Inflammatory macrophage (primary cell): Measurements from ENCODE around the gene ING3.
"Not testable (repeated sequence)": the region's sequence is repeated elsewhere in the genome, so short reads cannot be mapped to it uniquely, and the experiment has no call there.

Experiments used
- DNase-seq, 2 donors: peaks; one replicate each; pipeline ENCODE4 v3.0.0-alpha.2; 2020 to 2022

Gene ING3

DNA sequence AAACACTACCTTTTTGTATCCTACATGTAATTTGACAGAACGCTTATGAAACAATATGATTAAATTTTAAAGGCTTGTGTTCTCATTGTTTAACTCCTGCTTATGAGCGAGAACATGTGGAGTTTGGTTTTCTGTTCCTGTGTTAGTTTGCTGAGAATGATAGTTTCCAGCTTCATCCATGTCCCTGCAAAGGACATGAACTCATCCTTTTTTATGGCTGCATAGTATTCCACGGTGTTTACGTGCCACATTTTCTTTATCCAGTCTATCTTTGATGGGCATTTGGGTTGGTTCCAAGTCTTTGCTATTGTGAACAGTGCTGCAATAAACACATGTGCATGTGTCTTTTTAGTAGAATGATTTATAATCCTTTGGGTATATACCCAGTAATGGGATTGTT lies 54.5 kb downstream of the ING3 start:
- DNase-seq: not testable (repeated sequence)

DNA sequence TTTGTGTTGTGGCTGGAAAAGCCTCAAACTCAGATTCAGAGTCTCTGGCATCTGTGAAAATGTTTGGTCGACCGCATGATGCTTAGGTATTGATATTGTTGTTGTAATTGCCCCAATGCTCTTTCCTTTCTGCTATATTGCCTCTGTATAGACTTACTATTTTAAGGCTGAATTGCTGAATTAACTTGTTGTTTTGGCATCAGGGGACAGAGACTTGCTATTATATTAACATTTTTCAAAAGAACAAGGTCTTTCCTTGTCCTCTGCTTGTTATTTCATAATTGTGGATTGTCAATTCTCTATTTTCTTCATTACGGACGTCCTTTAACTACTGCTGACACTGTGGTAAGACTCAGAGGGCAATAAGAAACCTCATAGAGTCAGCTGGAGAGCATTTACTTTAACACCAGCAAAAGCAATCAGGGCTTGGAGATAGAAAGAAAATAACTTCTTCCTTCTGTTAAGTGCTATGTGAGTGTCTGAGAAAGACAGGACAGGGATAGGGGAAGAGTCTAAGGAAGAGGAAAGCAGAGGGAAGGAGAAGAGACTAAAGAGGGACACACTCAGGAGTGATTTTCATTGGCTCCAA lies 55.5 kb downstream of the ING3 start:
- no peak for DNase-seq

DNA sequence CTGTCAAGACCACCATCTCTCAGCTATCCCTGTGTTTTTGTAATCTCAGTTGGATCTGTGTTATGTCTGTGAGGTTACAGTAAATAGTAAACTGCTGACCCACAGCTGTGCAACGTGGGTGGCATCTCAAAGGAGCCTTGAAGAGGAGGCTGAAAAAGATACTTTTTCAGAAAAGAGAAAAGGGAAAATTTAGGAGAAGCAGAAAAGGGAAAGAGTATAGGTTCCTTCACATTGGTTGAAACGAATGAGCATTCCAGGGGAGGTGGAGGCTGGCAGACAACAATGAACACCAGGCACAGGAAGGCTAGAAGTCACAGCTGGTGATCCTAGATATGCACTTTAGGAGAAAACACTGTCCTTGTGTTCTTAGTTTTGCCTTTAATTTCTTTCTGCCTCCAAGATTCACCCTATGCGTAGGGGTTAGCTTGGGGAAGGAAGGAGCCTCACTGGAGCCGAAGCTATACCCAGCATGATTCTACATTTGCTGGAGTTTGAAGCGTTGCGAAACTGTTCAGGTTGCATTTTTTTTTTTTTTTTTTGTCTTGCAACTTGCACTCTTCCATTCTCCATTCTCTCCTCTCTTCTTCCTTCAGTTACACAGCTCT lies 56.2 kb downstream of the ING3 start:
- peak; percentile 25 to 41 for DNase-seq

DNA sequence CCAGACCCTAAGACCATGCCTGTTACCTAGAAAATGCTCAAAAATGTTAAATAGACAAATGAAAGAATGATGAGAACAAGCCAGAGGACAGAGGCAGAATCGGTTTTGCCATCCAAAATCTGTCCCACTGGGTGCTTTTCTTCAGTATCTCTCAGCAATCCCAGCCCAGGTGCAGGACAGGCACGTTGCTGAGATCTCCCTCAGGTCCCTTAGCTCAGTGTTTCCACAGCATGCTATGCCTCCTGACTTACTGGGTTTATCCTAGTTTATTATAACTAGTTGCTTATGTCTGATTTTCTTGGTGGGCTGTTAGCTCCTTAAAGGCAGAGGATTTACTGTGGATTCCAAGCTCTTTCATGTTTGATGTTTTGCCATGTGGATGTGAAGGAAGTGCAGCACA lies 58.2 kb downstream of the ING3 start:
- no peak for DNase-seq

DNA sequence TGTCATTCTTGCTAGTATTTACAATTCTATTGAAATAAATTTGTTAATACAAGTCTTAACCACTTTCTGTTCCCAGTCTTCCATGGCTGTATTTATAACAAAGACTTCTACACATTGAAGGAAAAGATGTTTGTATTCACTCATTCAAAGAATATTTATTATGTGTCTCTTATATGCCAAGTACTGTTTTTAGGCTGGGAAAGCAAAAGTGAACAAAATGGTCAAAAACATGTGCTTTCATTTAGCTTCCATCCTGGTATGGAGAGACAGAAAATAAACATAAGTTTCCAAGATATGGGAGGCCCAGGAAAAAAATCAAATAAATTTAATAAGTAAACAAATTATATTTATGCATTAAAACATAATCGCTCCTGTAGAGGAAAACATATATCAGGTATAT lies 60.8 kb downstream of the ING3 start:
- DNase-seq: no peak

DNA sequence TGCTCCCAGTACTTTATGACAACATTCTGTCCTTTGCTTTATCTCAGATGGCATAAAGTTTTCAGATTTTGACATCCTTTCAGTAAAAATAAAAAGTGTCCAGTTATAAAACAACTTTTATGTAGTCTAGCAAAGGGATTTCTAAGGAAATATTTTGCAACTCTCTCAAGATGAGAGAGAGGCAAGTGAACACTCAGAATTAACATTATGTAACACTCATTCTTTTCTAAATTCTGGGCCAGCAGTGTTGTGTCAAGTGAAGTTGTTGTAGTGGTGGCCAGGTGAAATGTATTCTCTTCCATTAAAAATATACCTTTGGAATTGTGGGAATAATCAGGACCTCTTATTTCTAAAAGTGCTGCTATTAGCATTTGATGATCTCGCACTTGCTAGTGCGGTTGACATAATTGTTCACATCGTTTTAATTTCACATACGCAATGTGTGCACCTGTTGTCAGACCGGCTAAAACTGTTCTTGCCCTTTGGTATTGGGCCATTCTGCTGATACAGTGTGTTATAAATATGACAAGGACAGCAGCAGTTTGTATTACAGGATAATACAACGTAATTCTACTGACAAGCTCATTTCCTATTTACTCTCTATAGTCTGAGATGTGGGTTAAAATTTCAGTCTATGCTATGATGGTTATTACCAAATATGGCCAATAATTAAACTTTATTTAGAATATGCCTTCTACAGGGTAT lies 61.7 kb downstream of the ING3 start:
- no peak for DNase-seq

DNA sequence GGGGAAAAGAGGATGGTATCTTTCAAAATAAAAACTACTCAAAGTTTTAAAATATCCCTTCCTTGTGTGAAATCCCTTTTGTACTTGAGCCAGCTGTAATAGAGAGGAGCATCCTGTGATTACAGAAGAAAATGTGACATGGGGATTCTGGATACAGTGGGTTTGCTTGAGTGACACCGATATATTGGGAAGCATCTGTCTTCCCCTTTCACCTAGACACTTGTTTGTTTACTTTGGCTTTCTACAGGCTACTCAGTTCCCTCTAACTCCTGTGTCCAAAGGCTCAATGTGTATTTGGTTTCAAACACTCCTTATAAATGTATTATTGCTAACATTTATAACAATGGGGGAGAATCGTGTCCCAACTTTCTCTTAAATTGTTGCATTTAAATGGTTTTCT lies 62.3 kb downstream of the ING3 start:
- DNase-seq: no peak

DNA sequence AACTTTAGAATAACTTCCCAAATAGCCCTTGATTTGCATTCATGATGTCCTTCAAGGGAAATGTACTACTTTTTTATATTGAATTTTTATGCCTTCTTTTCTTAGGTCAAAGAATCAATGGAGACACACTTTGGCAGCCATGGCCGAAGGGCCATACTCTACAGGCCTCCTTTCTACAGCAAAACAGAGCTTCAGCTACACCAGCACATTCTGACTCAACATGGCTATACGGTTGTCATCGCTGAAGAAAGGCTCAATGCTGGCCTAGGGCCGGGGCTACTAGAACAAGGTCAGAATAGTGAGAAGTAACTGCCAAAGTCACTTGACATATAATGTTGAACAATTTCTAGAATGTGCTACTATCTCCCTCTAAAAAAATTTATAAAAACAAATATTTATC lies 65.0 kb downstream of the ING3 start:
- DNase-seq: no peak

DNA sequence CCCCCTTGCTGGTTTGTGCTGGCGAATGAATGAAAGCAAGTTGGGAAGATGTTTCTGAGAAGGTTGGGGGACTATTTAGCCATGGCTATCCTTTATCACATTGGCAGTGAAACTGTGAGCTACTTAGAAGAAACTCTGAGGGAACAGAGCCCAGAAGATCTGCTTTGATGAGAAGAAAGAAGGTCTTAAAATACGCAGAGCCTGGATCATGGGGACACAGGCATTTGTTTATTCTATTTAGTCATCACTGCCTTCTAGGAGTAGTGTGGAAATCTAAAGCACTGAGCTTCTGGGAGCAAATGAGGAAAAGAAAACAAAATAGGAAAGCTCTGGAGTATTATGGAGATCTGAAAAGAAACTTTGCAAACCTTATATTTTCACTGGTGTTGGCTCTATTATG lies 66.4 kb downstream of the ING3 start:
- no peak for DNase-seq

DNA sequence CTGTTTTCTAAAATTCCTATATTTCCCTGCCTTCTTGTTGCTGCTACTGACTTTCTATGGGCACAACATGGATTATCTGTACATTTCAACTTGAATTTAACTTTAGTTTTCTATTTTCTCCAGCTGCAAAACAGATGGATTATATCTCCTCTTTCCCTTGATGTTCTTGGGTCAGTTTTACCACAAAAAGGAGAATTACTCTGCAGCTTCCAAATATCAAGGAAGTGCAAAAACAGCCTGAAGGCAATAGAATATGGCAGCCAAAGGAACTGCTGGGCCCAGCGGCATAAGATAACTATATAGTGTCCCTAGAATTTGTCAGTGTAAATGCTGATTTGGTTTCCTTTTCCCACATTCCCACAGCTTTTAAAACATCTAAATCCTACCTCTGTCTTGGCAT lies 67.0 kb downstream of the ING3 start:
- no peak for DNase-seq

DNA sequence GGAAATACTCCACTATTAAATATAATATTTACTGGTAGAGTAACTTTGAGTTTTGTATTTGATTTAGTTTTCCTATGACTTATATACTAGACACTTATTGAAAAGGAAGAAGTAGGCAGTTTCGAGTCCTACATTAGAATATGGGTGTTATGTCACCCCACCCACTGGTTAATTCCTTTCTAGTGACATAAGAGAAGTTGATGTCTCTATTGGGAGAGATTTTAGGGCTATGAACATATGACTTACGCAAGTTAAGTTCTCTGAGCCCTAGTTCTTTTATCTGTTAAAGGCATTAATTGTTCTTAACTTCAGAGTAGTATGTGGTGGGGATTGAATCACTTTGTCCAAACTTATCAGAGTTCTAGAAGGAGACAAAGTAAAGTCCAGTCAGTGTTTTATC lies 68.4 kb downstream of the ING3 start:
- DNase-seq: peak; percentile 81 to 95

DNA sequence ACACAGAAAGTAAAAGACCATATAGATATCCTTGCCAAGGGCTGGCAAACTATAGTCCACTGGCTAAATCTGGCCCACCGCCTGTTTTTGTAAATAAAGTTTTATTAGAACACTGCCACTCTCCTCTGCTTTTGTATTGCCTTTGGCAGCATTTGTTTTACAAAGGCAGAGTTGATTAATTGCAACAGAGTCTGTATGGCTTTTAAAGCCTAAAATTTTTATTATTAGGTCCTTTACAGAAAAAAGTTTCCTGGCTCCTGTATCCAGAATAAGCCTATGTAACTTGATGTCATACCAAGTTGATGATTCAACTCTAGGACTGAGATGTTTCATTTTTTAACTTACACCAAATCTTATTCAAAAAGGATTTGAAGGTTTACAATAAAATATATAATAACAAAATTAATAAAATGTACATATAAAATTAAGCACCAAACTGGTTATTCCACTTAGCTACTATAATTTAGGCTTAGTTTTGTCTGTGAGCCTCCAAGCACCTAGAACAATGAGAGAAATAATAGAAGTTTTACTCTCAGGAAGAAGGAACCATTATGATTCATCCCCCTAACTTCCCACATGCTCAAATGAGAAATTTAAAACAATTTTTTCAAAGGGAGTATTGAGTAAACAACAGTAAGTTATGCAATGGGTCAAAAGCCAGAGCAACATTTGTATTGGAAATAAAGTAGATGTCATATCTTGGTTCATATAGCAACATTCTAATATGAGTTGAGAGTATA lies 69.8 kb downstream of the ING3 start:
- DNase-seq: peak; percentile 72 to 96

DNA sequence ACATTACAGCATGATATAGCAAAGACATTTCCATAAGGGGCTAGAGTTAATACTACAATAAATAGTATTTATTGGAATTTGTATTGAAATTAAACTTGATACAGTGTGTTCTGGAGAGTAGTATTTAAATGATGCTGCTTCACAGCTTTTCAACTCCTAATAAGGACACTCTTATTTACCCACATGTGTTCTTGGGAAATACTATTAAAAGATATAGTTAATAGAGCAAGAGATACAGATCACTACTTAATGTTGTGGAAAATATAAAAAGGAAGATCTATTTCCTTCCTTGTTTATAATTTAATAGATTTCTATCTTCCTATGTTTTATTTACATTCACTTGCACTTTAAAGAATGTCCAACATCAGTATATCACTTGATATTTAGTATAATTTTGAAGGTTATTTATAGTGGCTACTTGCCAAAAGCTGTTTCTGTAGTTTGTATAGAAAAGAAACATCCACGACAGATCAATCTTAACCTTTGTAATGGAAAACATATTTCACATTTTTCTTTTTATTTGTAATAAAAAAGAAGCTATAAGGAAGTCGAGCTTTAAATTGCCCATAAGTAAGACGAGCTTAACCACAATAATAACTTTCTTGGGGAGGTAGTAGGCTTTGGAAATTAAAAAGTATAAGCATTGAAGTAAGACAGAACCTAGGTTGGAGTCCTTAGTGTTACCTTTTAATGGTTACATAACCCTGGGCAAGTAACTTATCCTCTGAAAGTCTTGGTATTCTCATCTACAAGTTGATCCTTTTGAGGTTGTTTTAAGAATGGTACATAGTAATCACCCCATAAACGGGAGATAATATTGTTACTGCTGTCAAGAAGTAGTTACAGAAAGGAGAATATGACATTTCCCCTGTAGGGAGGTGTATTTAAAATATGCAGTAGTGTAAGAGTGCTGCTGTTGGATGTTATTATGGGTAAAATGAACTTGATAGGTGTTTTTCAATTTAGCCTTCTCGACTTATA lies 70.7 kb downstream of the ING3 start:
- no peak for DNase-seq

DNA sequence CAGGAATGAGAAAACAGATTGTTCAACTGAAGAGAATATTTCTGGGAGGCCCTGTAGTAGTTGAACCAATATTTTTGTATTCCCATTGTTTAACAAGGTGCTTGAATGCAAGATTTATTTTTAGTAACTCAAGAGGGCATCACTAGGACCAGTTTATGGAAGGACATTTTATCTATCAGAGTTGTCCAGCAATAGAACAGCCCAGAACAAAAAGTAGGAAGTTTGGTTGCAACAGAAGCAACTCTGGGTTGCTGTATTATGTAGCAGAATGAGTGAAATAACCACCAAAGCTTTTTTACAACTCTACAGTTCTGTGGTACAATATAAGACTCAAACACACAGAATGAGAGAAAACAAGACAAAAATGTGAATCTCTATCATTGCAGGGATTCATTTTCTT lies 72.6 kb downstream of the ING3 start:
- peak; percentile 58 to 69 for DNase-seq

DNA sequence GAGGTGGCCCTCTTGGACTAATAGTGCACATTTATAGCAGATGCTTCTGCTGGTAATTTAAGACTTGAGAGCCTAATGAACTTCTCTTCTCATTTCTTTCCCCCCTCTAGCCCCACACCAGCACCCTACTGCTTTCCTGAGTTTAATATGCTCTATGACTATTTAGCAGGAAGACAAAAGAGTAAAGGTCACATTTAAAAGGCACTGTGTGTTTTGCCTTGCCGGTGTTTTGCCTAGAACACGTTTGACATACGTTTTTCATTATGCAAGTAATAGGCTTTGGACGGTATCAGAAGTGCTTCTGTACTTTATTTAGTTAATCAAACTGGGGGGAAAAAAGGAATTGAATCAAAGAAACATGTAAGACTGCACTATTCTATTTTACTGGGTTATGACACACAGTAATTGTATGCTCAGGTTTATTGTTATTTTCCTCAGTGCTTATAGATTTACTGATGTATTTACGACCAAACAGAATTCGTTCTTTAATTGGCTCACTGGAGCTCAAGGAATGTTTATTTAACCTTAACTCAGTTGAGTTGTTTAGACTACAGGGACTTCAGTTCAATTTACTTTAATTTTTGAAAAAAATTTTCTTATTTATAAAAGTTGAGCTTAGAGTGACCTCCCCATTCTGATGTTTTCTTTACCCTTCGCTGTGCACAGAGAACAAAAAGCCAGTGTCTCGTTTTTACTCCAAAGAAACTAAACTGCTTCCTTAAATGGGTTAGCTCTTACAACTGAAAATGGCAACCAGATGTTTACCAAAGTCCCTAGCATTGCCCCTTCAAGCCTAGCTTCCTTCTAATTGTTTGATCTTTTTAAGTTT lies 73.3 kb downstream of the ING3 start:
- DNase-seq: no peak

DNA sequence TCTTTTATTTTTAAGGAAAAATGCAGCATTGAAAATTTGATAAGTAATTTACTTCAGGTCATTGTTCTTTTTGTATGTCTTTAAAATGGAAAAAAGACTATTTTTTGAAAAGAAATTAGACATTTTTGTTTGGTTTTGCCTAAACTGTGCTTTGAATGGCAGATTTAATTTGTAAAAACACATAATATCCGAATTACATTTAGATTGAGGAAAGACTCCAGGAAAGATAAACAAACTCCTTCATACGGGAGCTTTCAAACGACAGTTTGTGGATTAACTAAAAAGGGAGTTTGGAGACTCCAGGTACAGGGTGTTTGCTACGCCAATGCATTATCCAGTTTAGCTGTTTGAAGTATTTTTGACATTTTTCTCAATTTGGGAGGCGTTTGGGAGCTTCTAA lies 74.0 kb downstream of the ING3 start:
- DNase-seq: no peak

DNA sequence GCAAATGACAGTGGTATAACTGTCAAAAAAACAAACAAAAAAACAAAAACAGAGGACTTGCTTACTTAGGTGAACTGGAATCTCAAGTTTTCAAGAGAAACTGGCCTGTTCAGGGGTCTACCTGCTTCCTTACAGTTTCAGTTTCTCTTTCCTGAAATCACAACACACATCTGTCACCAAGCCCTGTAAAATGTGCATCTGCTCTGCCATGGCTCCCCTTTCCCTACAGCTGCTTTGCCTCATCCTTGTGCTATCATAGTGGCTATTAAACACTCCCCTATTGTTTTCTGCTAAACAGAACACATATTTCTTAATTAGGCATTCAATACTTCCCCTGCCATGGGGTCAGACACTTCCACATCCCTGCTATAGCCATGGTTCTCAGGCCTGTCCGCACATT lies 75.6 kb downstream of the ING3 start:
- DNase-seq: no peak

DNA sequence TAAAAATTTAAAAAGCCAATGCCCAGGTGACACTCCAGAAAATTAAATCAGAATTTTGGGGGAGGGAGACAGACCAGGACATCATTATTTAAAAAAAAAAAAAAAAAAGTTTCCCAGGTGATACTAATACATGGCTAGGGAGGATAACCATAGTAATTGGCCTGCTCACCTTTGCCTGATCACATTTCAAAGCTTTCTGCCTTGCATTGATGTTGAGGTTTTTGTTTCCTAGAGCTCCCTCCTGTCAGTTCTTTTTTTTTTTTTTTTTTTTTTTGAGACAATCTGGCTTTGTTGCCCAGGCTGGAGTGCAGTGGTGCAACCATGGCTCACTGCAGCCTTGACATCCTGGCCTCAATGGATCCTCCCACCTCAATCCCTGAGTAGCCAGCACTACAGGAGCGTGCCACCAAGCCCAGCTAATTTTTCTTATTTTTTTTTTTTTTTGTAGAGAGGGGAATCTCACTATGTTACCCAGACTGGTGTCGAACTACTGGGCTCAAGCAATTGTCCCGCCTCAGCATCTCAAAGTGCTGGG lies 76.1 kb downstream of the ING3 start:
- no peak for DNase-seq
